Spleen (tissue), 7 donors: ENCODE data around the gene CCDC63.

Source experiments
- CTCF ChIP-seq, 11 experiments: fragments of 200-600 bp in 7 of 11; fragments of 450-650 bp in 4 of 11; sonication (generic) in 4 of 11; IDR thresholded peaks in 8 of 11; conservative IDR thresholded peaks in 3 of 11; 1 replicate in 7 of 11; 2 replicates in 4 of 11; pipeline versions ENCODE4 v1.4.0 to v1.8.0; 2016 to 2021; ENCODE audit warnings: antibody characterized with exemption in 11 of 11, inconsistent platforms in 4 of 11, mild to moderate bottlenecking in 1 of 11
- POLR2A ChIP-seq, 3 donors: fragments of 450-650 bp; IDR thresholded peaks; one replicate each; pipeline ENCODE4 v1.5.1; 2017; ENCODE audit warnings: antibody characterized with exemption in 3 of 3, mild to moderate bottlenecking in 1 of 3
- POLR2AphosphoS5 ChIP-seq, 3 donors: sonication (generic); formaldehyde crosslinking; IDR thresholded peaks; one replicate each; pipeline ENCODE4 v1.5.1; 2017; ENCODE audit warnings: antibody characterized with exemption in 3 of 3
- donor health status: DM: no; HTN: no; CAD: no; lungs with moderate emphysema.
- donor health status: DM: no; HTN: no; CAD: no.
- donor health status: DM: no; HTN: no; CAD: no.

- TF ChIP-seq CTCF (IDR thresholded peaks at IDR 0.05 in 8 of 11, conservative IDR thresholded peaks at IDR 0.05 in 3 of 11): no peak
- TF ChIP-seq POLR2AphosphoS5 (IDR thresholded peaks at IDR 0.05): no peak
- TF ChIP-seq POLR2A (IDR thresholded peaks at IDR 0.05): no peak
Observed at GRCh38 chr12:110880651-110881050, 33.9 kb downstream of the CCDC63 start.
